GM18526 (cell line): ENCODE measurements around the gene ZNF580.

Experiments
- POLR2A ChIP-seq: IDR thresholded peaks from 3 replicates; pipeline ENCODE4 v1.6.1; 2011; ENCODE audit not compliant: insufficient read length; ENCODE audit errors: extremely low read depth

Gene ZNF580

DNA sequence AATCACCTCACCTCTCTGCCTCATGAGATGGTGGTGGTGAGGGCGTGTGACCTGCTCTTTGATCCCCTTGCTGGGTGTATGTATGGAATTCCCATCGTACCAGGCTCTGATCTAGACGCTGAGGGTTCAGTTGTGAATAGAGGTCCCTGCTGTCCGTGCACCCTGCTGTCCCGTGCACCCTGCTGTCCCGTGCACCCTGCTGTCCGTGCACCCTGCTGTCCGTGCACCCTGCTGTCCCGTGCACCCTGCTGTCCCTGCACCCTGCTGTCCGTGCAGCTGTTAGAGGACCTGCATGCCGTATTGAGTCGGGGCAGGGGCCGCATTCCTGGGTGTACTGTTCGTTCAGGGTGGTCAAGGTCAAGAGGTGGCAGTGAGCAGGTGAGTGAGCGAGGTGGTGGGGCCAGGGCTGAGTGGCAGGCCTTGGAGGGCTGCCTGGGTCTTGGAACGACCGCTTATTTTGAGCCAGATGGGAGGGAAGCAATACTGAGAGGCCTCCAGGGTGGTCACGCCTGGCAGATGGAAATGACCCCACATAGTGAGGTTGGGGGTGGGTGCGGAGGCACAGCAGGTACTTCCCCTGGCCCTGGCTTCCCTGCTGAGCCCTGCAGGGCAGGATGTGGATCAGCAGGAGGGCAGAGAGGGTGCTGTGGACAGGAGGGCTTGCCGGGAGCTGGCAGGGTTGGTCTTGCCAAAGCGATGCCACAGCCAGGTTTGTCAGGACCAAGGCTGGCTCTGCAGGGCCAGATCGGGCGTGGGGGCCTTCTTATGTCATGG, 29.7 kb downstream of the ZNF580 start:
- TF ChIP-seq POLR2A, result no peak

DNA sequence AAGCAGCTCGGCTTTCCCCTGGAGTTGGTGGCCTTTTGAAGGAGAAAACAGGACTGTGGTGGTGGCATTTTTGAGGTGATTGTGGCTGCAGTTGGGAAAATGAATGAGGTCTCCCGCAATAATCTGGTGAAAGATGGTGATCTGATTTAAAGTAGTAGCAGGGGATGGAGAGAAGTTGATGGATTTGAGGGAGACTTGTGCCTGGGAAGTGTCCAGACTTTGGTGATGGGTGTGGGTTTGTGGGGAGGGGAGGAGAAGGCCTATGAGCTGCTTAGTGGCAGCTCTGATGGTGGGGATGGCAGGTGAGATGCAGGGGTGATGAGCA, 30.2 kb downstream of the ZNF580 start:
- TF ChIP-seq POLR2A, result no peak

DNA sequence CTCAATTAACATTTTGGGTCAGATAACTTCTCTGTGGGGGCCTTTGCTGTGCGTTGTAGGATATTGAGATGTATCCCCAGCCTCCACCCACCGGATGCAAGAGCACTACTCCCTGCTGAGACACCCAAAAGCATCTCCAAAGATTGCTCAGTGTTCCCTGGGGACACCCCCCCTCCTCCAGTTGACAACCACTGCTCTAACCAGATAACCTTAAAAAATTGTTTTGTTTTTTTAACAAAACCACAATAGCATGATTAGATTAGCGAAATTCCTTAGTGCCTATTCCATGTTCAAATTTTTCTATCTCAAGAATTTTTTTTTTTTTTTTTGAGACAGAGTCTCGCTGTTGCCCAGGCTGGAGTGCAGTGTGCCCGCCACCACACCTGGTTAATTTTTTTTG, 31.6 kb downstream of the ZNF580 start:
- no peak for TF ChIP-seq POLR2A

DNA sequence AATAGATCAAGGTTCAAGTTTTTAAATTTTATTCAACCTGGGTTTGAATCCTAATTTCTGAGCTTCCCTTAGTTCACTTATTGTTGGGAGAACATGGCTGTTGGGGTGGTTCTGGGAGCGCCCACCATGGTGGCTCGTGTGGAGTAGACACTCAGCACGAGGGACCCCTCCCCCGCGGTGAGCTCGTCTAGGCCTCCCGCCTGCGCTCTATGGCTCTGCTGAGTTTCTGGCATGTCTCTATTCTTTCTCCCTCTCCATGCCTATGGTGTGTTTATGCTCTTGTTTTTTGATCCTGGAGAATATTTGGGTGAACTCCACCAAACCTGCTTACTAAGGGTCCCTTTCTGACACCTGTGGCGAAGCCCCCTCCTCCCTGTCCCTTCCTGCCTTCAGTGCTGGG, 32.7 kb downstream of the ZNF580 start:
- TF ChIP-seq POLR2A, result no peak

DNA sequence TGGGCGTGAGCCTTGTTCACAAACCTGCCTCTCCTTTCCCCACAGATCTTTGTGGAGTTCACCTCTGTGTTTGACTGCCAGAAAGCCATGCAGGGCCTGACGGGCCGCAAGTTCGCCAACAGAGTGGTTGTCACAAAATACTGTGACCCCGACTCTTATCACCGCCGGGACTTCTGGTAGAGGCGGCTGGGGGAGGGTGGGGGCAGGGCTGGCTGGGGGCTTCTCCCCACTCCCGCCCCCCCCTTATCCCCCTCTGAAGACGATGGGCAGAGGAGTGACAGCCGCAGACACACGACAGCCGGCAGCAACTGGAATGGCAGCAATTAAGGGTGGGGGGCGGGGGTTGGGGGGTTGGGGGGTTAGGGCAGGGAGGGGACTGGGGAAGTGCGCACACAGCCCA, 33.1 kb downstream of the ZNF580 start:
- no peak for TF ChIP-seq POLR2A

DNA sequence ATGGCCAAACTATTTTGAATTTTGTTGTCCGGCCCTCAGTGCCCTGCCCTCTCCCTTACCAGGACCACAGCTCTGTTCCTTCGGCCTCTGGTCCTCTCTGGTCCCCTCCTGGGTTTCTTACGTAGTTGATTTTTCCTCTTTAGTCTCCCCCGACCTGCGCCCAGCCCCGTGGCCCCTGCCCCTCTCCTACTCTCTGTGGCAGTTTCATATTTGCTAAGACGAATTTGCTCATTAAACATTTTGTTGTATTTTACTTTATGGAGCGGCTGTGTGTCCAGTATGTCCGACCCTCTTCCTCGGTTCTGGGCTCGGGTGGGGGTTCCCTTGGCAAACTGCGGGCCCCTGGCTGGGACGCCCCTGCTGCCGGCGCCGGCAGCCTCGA, 33.6 kb downstream of the ZNF580 start:
- TF ChIP-seq POLR2A, result no peak

DNA sequence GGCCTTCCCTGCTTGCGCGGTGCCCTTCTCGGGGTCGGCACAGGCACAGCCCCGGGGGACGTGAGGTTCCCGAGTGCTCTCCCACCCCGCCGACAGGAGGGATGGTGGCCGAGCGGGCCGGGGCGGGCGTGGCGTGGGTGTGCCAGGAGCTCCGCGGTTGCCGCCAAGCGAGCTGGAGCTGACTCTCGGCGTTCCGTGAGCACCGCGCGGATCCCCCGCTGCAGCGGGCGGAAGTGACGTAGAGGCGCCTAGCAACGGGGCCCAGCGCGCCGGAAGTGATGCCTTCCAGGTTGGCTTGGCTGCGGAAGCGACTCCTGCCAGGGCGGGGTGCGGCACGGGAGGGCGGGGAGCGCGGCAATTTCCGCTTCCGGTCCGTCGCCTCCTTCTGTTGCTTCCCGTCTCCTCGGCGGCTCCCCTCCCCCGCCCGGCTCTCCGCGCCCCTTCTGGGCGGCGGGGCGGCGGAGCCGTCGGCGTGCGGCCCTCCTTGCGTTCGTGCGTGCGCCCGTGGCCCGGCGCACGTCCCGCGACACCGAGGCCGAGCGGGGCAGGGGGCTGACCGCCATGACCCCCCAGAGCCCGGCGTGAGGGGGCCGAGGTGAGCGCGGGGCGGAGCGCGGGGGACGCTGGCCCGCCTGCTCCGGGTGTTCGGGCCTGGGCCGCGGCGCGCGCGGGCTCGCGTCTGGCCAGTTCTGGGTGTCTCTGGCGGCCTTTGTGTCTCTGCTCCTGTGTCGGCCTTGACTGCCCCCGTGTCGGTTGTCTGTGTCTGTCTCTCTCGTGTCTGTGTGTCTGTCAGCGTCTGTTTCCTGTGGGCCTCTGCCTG, 34.2 kb downstream of the ZNF580 start, which contains the start of gene EPN1:
Gene EPN1 (plus strand): TSS at position 386 of the 820 bp plus-strand sequence. CDS start 3,402 bp downstream, outside the sequence.
- TF ChIP-seq POLR2A, result peak; percentile 59

DNA sequence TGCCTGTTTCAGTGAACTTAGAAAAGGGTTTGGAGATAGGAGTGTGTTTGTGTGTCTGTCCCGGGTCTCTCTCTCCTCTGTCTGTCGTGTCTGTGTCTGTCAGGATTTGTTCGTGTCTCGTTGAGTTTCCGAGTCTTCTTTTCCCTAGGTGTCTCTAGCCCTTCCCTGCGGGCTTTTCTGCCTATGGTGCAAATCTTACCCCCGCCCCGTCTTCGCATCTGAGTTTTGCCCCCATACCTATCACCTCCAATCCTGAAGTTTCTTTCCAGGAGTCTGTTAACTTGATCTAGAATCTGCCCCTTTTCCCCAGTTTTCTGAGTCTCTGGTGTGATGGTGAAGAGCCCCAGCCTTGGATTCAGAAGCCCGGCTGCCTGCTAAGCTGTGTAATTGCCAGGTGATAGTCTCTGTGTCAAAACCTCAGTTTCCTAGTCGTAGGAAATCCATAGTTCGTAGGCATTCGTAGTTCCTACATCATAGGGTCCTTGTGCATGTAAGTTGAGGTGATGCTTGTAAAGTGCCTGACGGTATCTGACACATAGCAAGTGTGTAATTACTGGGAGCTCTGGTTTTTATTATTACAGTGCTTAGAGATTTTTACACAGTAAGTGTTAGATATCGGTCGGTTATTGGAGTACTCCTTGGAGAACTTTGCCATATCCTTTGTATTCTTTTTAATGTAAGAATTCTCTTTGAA, 35.0 kb downstream of the ZNF580 start:
- no peak for TF ChIP-seq POLR2A

DNA sequence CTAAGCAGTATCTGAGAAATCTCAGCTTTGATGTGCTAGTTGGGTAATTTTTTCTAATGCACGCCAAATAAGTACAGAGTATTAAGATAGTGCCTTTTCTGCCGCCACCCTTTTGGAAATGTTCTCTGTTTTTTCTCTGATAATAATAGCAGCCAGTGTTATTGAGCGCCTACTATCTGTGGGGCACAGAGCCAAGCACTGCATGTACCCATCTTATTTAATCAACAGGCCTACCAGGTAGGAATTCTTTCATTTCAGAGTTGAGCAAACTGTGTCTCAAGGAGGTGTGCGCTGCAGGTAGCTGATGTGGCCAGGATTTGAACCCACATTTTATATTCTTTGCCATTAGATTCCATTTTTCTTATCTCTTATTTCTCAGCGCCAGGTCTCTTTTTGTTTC, 35.6 kb downstream of the ZNF580 start:
- no peak for TF ChIP-seq POLR2A

DNA sequence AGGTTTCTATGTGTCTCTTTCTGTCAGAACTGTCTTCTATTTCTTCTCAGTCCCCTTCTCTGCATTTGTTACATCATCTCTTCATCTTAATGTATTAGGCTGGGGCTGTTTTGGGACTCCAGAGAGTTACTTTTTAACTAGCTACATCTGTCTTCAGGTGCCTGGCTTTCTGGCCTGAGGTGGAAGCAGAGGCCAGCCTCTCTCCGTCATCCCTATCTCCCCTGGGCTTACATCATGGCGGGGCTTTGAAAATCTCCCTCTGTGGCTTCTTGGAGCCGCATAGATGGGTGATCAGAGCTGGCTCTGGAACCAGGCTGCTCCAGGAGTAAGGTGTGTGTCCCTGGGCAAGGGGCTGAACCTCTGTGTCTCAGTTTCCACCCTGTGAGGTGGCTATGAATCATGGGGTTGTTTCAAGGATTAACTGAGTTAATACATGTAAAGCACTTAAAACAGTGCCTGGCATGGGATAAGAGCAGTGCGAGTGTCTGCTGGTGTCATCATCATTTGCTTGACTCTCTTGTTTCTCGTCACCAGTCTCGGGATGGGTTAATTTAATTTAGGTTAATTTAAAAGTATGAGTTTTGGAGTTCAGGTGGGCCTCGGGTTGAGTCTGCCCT, 36.2 kb downstream of the ZNF580 start:
- no peak for TF ChIP-seq POLR2A

DNA sequence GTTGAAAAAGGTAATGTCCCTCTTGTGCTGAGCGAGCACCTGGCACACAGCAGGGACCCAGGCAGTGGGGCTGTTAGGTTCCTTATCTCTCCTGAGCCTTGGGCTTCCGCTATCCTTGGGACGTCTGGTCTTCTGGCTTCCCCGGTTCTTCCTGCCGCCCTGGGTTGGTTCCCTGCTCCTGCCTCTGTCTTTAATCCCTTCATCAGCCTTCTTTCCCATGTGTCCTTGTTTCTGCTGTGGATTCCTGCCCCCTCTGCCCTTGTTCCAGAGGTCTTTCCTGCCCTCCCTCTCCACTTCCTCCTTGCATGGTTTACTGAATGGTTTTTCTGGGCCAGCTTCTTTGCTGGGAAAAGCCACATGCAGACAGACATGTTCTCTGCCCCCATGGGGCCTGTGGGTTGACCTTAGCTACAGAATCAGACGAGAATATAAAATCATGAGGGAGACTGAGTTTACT, 36.8 kb downstream of the ZNF580 start:
- no peak for TF ChIP-seq POLR2A

DNA sequence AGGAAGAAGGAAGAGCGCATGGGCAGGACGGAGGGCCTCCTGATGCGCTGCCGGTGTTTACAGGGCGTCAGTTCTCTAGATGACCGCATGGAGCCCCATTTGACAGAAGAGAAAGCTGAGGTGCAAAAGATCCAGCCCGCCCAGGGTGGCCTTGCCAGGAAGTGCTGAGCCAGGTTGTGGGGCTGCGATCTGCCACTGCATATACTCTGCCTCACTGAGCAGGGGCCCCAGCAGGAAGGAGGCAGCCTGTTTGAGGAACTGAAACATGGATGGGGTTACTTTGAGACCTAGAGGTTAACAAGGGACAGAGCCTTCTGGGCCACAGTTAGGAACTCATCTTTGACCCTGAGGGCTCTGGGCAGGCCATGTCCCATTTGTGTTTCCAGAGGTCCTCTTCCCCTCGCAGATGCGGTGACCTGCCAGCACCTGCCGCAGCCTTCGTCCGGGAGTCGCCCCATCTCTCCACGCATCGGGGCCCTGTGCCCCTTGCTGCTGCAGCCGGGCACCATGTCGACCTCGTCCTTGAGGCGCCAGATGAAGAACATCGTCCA, 37.4 kb downstream of the ZNF580 start:
- TF ChIP-seq POLR2A, result peak; percentile 36

DNA sequence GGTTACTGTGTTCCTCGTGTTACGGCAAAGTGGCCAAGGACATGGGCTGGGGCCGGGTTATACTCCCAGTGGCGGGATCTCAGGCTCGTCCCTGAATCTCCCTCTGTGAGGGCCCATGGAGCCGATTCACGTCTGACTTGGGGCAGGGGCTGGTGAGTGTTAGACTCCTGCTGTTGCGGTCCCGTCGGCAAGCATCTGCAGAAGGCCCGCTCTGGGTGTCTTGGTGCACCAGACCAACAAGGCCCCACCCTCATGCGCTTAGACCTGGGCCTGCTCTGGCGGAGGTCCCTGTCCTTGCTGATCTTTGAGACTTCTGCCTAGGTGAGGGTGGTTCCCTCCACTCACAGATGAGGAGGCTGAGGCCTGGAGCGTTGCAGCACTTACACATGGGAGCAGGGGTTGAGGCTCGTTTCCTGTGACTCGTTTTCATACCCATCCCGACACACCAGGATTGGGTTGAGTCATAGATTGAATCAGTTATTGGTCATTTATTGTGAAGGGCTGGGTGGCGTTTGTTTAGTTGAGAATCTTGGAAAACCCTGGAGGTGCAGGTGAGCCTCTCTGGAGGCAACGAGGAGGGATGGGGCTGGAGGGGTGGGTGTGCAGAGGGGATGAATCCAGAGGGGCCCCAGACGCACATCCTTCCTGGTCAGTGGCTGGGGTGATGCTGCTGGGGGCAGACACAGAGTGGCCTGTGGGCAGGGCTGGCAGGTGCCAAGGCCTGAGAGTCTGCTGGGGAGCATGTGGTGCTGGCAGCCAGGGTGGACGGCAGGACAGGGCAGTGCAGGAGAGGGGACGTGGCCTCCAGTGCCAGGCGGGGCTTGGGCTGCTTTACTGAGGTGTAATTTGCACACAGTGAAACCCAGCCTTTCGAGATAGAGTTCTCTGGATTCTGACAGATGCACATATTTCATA, 38.8 kb downstream of the ZNF580 start:
- no peak for TF ChIP-seq POLR2A
